ENCODE measurements around the gene SCNN1A.

The SCNN1A gene

DNA sequence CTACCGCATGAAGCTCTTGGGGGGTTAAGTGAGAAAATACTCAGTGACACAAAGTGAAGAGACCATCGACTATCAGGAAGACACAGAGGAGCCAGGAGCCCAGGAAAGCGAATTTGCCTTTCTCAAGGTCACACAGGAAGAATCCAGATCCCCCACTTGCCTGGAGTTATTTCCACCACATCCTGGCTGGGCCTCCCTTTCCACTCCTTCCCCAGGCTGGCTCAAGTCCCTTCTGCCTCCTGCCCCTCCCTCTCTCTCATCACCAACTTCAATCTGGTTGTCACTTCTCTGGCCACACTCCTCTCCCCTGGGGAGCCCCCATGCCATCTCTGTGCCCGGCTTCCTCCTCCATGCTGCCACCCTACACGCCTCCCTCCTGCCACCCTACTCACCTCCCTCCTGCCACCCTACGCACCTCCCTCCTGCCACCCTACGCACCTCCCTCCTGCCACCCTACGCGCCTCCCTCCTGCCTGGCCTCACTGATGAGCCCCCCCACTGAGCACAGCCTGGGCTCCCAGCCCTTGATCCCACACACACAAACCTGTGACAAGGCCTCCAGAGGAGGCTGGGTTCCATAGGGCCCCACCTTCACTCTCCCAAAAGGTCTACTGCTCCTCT lies 6.3 kb downstream of the SCNN1A start:
- Histone ChIP-seq H3K9me2 (replicated peaks; ENCODE audit: insufficient read depth, low read length) (no peaks in the 10 kb centered on the region), H2AFZ (ENCODE audit: low read length) (no peak overlapping the region), H3K9me3 (replicated peaks; ENCODE audit: insufficient read depth, low read length) (no peaks in the 10 kb centered on the region), H3F3A (ENCODE audit: insufficient read depth, low read length) (peaks cover 14% of the 10 kb centered on the region; the same call in 1 of the 2 replicates), H3K4me3 (ENCODE audit: low read length) (no peak overlapping the region), H3K4me2 (ENCODE audit: low read depth, low read length) (no peak overlapping the region), H3K79me2 (ENCODE audit: low read length) (no peaks in the 10 kb centered on the region), H4K20me1 (ENCODE audit: insufficient read depth, low read length) (no peaks in the 10 kb centered on the region), H3K9ac (ENCODE audit: low read length) (no peak overlapping the region), H3K4me1 (ENCODE audit: low read length) (peaks cover 27% of the 10 kb centered on the region), H3K36me3 (replicated peaks; ENCODE audit: insufficient read depth, low read length) (no peaks in the 10 kb centered on the region), H3K27me3 (replicated peaks; ENCODE audit: insufficient read depth, low read length) (no peaks in the 10 kb centered on the region), H3K27ac (ENCODE audit: low read length) (no peak overlapping the region)
- DNase-seq, result no peak
- TF ChIP-seq, protein P1, sequence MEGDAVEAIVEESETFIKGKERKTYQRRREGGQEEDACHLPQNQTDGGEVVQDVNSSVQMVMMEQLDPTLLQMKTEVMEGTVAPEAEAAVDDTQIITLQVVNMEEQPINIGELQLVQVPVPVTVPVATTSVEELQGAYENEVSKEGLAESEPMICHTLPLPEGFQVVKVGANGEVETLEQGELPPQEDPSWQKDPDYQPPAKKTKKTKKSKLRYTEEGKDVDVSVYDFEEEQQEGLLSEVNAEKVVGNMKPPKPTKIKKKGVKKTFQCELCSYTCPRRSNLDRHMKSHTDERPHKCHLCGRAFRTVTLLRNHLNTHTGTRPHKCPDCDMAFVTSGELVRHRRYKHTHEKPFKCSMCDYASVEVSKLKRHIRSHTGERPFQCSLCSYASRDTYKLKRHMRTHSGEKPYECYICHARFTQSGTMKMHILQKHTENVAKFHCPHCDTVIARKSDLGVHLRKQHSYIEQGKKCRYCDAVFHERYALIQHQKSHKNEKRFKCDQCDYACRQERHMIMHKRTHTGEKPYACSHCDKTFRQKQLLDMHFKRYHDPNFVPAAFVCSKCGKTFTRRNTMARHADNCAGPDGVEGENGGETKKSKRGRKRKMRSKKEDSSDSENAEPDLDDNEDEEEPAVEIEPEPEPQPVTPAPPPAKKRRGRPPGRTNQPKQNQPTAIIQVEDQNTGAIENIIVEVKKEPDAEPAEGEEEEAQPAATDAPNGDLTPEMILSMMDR (IDR thresholded peaks at IDR 0.05; ENCODE audit: low read length), result no peak
- TF ChIP-seq EZH2phosphoT487 (IDR thresholded peaks at IDR 0.05; ENCODE audit: low read length) (no peak), EZH2 (optimal IDR thresholded peaks at IDR 0.05; ENCODE audit: low read depth, low read length) (no peak)

DNA sequence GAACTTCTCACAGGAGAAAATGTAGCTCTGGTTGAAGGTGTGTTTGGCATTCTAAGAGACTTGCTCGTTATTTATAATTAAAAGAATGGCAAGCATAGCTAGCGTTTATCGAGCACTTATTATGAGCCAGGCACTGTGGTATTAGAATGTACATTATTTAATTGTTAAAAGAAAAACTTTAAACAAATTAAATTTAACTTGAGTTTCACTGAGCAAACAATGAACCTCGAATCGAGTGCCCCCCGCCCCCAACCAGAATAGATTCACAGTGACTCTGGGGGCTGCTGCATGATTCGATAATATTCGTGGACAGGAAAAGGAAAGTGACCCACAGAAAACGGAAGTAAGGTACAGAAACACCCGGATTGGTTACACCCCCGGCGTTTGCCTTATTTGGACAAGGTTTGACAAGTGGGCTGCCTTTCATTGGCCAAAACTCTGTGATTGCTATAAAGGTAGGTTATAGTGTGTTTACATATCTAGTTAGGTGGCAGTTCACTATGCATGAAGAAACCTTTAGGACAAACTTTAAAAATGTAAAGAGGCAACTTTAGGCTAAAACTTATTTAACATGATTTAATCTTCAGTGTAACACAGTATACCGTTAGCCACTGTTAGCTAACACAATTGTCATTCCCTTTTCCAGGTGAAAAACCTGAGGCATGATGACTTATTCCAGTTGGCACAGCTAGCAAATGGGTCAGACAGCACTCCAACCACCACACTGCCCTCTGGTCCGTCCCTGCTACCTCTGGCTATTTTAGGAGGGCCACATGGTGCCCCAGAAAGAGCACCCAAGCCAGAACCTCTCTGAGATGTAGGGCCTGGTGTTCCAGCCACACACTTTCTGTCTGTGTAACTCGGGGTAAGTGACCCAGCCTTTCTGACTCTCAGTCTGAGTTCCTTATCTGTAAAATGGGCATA lies 7.1 kb downstream of the SCNN1A start:
- H3K9ac ChIP-seq (ENCODE audit: low read length), result no peak overlapping the region

DNA sequence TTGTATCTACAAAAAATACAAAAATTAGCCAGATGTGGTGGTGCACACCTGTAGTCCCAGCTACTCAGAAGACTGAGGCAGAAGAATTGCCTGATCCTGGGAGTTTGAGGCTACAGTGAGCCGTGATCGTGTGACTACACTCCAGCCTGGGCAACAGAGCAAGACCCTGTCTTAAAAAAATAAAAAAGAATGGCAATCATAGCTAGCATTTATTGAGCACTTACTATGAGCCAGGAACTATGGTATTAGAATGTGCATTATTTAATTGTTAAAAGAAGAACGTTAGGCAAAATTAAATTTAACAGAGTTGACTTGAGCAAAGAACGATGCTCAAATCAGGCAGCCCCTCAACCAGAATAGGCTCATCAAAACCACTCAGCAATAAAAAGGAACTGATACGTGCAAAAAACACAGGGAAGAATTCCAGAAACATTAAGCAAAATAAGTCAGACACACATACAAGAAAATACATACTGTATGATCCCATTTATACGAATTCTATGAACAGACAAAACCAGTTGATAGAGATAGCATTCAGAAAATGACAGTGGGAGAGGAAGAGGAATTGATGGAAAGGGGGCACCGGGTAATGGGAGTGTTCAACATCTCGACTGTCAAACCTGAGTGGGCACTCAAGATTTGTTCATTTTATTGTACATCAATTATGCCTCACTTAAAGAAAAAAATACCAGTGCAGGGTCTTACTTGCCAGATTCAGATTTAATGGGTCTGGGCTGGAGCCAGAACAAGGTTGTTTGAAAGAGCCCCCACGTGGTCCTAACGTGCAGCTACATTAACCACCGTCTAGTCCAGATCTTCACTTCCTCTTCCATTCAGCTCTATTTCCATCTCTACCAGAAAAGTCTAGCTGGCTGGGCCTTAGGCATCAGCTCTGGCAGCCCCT lies 8.0 kb downstream of the SCNN1A start:
- Histone ChIP-seq H3K27me3 (replicated peaks; ENCODE audit: insufficient read depth, low read length) (no peaks in the 10 kb centered on the region), H4K20me1 (ENCODE audit: insufficient read depth, low read length) (no peaks in the 10 kb centered on the region), H3K4me2 (ENCODE audit: low read depth, low read length) (peak overlapping the region; percentile 10; the same call in 1 of the 2 replicates), H3K27ac (ENCODE audit: low read length) (peak overlapping the region; percentile 26; the same call in 1 of the 2 replicates), H3K36me3 (replicated peaks; ENCODE audit: insufficient read depth, low read length) (no peaks in the 10 kb centered on the region), H3K9me2 (replicated peaks; ENCODE audit: insufficient read depth, low read length) (no peaks in the 10 kb centered on the region), H3K9me3 (replicated peaks; ENCODE audit: insufficient read depth, low read length) (no peaks in the 10 kb centered on the region), H3K9ac (ENCODE audit: low read length) (no peak overlapping the region), H3K4me3 (ENCODE audit: low read length) (no peak overlapping the region), H3K4me1 (ENCODE audit: low read length) (peaks cover 23% of the 10 kb centered on the region), H3F3A (ENCODE audit: insufficient read depth, low read length) (peaks cover 24% of the 10 kb centered on the region), H2AFZ (ENCODE audit: low read length) (no peak overlapping the region), H3K79me2 (ENCODE audit: low read length) (no peaks in the 10 kb centered on the region)
- peak; percentile 57 for DNase-seq
- TF ChIP-seq, protein P1 (IDR thresholded peaks at IDR 0.05; ENCODE audit: low read length), result peak; percentile 50
- no peak for TF ChIP-seq EZH2phosphoT487 (IDR thresholded peaks at IDR 0.05; ENCODE audit: low read length)

More for the DNA sequence above, 7.1 kb downstream of the SCNN1A start:
- Histone ChIP-seq H3K9me2 (replicated peaks; ENCODE audit: insufficient read depth, low read length) (no peaks in the 10 kb centered on the region), H3K9me3 (replicated peaks; ENCODE audit: insufficient read depth, low read length) (no peaks in the 10 kb centered on the region), H3K36me3 (replicated peaks; ENCODE audit: insufficient read depth, low read length) (no peaks in the 10 kb centered on the region), H3K4me1 (ENCODE audit: low read length) (peaks cover 27% of the 10 kb centered on the region), H3K79me2 (ENCODE audit: low read length) (no peaks in the 10 kb centered on the region), H4K20me1 (ENCODE audit: insufficient read depth, low read length) (no peaks in the 10 kb centered on the region), H3K4me3 (ENCODE audit: low read length) (no peak overlapping the region), H2AFZ (ENCODE audit: low read length) (no peak overlapping the region), H3K4me2 (ENCODE audit: low read depth, low read length) (peak overlapping the region; percentile 10; the same call in 1 of the 2 replicates), H3K27ac (ENCODE audit: low read length) (peak overlapping the region; percentile 26; the same call in 1 of the 2 replicates), H3F3A (ENCODE audit: insufficient read depth, low read length) (peaks cover 21% of the 10 kb centered on the region), H3K27me3 (replicated peaks; ENCODE audit: insufficient read depth, low read length) (no peaks in the 10 kb centered on the region)
- TF ChIP-seq EZH2phosphoT487 (IDR thresholded peaks at IDR 0.05; ENCODE audit: low read length), result no peak
- TF ChIP-seq, protein P1 (IDR thresholded peaks at IDR 0.05; ENCODE audit: low read length), result no peak
- TF ChIP-seq EZH2 (optimal IDR thresholded peaks at IDR 0.05; ENCODE audit: low read depth, low read length), result no peak
- peak; percentile 43 for DNase-seq

All from MM.1S (cell line).